Neural progenitor cell (in vitro differentiated cells): Measurements from ENCODE around the gene SCAMP3.

ENCODE experiments used
- EZH2 ChIP-seq: fragments of 200-600 bp; sonication (generic); IDR thresholded peaks from 2 replicates; pipeline ENCODE4 v1.6.1; 2017; ENCODE audit warnings: antibody characterized with exemption, mild to moderate bottlenecking, moderate library complexity
- TF ChIP-seq, protein P1 (sequence below): fragments of 200-600 bp; sonication (generic); IDR thresholded peaks from 2 replicates; pipeline ENCODE4 v1.5.1; 2017; ENCODE audit warnings: antibody characterized with exemption, mild to moderate bottlenecking

DNA sequence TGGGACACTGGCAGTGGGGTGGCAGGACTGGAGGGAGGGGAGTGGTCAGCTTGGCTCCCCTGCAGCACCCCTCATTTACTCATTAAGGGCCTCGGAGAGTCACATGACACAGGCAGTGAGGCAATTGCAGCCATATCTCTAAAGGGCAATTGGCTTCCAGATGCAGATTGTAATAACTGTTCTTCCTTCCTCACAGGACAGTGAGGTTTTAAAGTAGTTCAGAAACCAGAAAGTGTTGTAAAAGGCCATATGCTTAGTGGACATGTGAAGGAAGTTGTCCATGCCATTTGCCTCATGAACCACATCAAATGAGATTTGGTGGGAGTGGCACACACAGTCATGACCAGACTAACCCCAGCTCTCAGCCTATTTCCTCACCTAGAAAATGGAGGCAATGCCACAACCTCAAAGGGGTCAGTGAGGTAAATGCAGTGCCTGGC, 42.5 kb downstream of the SCAMP3 start:
- TF ChIP-seq, protein P1, sequence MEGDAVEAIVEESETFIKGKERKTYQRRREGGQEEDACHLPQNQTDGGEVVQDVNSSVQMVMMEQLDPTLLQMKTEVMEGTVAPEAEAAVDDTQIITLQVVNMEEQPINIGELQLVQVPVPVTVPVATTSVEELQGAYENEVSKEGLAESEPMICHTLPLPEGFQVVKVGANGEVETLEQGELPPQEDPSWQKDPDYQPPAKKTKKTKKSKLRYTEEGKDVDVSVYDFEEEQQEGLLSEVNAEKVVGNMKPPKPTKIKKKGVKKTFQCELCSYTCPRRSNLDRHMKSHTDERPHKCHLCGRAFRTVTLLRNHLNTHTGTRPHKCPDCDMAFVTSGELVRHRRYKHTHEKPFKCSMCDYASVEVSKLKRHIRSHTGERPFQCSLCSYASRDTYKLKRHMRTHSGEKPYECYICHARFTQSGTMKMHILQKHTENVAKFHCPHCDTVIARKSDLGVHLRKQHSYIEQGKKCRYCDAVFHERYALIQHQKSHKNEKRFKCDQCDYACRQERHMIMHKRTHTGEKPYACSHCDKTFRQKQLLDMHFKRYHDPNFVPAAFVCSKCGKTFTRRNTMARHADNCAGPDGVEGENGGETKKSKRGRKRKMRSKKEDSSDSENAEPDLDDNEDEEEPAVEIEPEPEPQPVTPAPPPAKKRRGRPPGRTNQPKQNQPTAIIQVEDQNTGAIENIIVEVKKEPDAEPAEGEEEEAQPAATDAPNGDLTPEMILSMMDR: no peak
- TF ChIP-seq EZH2: no peak
